ENCODE measurements around the gene MRPL32. TPM values are rescaled to one million over a fixed set of nuclear protein-coding genes. Genes with fewer than 3 reads are reported as not detected.

Gene MRPL32
- total RNA-seq, 1 experiment from 2014 or later: 87.8 TPM

DNA sequence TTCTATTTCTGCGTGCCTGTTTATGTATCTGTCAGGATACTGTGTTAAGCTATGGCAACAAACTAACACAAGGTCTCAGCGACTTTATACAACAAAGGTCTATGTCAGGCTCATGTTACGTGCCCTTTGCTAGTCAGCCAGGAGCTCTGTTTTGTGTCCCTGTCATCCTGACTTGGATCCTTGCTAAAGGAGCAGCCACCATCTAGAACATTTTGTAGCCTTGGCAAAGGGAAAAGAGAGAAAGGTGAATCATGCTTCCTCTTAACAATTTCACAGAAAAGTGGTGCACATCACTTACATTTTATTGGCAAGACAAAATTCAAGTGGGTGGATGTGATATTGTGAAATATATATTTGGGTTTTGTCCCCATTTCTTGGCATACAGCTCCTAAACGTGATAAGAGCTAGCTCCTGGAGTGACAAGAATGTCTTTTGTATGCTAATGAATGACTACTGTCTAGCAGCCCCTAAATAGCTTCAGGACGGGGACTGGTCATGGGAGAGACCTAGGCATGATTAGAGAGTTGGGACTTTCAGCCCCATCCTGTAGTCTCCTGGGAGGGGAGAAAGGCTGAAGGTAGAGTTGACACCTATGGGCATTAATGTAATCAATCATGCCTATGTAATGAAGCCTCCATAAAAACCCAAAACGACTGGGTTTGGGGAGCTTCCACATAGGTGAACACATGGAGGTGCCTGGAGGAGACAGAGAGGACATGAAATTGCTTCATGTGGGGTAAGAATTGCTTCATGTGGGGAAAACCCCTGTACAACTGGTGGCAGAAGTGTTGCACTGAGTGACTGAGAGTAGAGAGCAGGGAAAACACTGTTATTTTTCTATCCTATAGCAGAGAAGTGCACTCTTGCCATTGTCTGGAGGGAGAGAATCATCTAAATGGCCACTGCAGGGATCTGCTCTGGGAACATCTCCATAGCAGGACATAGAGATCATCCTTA is 33.0 kb downstream of the MRPL32 start:
- intact Hi-C loops (cut with micrococcal nuclease; ENCODE audit: unreplicated experiment): no loop called here
- H3K36me3 Mint-ChIP-seq (ENCODE audit: insufficient read depth, unreplicated experiment): no peaks in the 10 kb centered on the region
- H3K27ac Mint-ChIP-seq (ENCODE audit: unreplicated experiment): no peak overlapping the region
- no peak overlapping the region for H3K4me3 Mint-ChIP-seq (ENCODE audit: low read depth, unreplicated experiment)
- no TSS peak for BruUV-seq (replicated peaks)
- CTCF ChIA-PET: interaction anchor here (0.6 kb wide), 1 partner anchor 66 kb away, joined by 4 read pairs; no protein-coding TSS in a partner anchor
- peaks cover 54% of the 10 kb centered on the region for H3K27me3 Mint-ChIP-seq (ENCODE audit: unreplicated experiment)
- TF ChIP-seq, protein P1, sequence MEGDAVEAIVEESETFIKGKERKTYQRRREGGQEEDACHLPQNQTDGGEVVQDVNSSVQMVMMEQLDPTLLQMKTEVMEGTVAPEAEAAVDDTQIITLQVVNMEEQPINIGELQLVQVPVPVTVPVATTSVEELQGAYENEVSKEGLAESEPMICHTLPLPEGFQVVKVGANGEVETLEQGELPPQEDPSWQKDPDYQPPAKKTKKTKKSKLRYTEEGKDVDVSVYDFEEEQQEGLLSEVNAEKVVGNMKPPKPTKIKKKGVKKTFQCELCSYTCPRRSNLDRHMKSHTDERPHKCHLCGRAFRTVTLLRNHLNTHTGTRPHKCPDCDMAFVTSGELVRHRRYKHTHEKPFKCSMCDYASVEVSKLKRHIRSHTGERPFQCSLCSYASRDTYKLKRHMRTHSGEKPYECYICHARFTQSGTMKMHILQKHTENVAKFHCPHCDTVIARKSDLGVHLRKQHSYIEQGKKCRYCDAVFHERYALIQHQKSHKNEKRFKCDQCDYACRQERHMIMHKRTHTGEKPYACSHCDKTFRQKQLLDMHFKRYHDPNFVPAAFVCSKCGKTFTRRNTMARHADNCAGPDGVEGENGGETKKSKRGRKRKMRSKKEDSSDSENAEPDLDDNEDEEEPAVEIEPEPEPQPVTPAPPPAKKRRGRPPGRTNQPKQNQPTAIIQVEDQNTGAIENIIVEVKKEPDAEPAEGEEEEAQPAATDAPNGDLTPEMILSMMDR (IDR thresholded peaks at IDR 0.05; ENCODE audit: unreplicated experiment): no peak
- DNase-seq: no peak
- no peaks in the 10 kb centered on the region for H3K4me1 Mint-ChIP-seq (ENCODE audit: low read depth, unreplicated experiment)
- H3K9me3 Mint-ChIP-seq (ENCODE audit: low read depth, unreplicated experiment): no peaks in the 10 kb centered on the region

DNA sequence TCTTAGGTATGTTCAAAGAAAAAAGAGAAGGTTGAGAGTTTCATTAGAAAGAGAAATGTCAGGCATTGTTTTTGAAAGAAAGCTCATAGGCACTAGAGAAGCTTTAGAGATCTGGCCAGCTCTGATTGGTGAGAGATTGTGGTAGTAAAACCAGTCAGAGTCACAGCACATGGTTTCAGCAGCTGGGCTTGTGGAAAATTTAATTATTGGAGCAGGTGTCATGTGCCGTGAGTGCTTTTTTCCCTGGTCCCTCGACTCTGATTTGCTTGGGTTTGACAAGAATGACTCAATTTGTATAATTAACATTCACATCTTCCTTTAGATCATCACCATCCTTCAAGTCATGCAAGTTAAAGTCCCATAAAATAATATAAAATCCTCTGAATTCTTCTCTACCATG is 35.2 kb downstream of the MRPL32 start:
- peaks cover 40% of the 10 kb centered on the region for H3K27me3 Mint-ChIP-seq (ENCODE audit: unreplicated experiment)
- no peak overlapping the region for H3K27ac Mint-ChIP-seq (ENCODE audit: unreplicated experiment)
- H3K4me3 Mint-ChIP-seq (ENCODE audit: low read depth, unreplicated experiment): no peak overlapping the region
- intact Hi-C loops (cut with micrococcal nuclease; ENCODE audit: unreplicated experiment): no loop called here
- TF ChIP-seq, protein P1 (IDR thresholded peaks at IDR 0.05; ENCODE audit: unreplicated experiment): no peak
- H3K36me3 Mint-ChIP-seq (ENCODE audit: insufficient read depth, unreplicated experiment): no peaks in the 10 kb centered on the region
- H3K9me3 Mint-ChIP-seq (ENCODE audit: low read depth, unreplicated experiment): no peaks in the 10 kb centered on the region
- CTCF ChIA-PET: no interaction called here
- no peaks in the 10 kb centered on the region for H3K4me1 Mint-ChIP-seq (ENCODE audit: low read depth, unreplicated experiment)
- BruUV-seq (replicated peaks): no TSS peak
- no peak for DNase-seq

DNA sequence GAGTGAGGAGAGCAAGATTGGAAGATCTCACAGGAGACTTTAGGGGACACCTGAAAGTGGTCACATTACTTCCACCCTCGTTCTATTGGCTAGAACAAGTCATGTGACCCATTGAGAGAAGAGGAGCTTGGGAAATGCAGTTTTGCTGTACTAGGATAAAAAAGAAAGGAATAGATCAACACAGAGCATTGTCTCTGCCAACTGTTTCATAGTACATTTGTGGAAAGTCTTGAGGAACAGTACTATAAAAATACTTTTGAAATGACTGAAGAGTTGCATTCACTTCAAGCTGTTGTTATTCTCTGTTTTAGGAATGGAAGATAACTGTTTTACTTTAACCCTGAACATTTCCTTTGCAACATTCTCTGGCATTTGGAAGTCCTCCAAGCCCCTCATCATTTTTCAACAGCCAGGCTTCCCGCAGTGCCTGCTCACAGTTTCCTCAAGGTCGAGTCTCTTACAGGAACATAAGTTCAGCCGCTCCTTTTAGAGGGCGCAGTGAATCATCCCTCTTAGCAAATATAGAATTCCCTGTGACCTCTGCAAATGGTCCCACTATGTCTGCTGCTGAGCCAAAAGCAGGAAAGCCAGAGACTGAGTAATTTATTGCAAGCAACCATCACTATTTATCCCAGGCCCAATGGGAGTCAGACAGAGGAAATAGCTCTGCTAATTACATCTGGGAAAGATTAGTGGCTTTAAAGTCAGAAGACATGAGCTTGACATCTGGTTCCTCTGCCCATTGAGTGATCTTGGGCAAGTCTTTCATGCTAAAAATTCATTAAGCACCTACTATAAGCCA is 40.7 kb downstream of the MRPL32 start:
- DNase-seq: no peak
- Mint-ChIP-seq H3K27me3 (ENCODE audit: unreplicated experiment) (peaks cover 47% of the 10 kb centered on the region), H3K4me1 (ENCODE audit: low read depth, unreplicated experiment) (no peaks in the 10 kb centered on the region), H3K4me3 (ENCODE audit: low read depth, unreplicated experiment) (no peak overlapping the region), H3K36me3 (ENCODE audit: insufficient read depth, unreplicated experiment) (no peaks in the 10 kb centered on the region), H3K27ac (ENCODE audit: unreplicated experiment) (no peak overlapping the region), H3K9me3 (ENCODE audit: low read depth, unreplicated experiment) (no peaks in the 10 kb centered on the region)
- BruUV-seq (replicated peaks): no TSS peak
- intact Hi-C loops (cut with micrococcal nuclease; ENCODE audit: unreplicated experiment): no loop called here
- CTCF ChIA-PET: no interaction called here
- TF ChIP-seq, protein P1 (IDR thresholded peaks at IDR 0.05; ENCODE audit: unreplicated experiment): no peak

DNA sequence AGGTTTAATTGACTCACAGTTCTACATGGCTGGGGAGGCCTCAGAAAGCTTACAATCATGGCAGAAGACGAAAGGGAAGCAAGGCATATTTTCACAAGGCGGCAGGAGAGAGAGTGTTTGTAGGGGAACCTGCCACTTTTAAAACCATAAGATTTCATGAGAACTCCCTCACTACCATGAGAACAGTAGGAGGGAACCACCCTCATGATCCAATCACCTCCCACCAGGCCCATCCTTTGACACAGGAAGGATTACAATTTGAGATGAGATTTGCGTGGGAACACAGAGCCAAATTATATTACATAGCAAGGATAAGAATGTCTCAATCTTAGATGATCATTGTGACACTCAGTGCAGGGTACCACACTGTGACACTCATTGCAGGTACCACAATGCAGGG is 44.2 kb downstream of the MRPL32 start:
- H3K4me1 Mint-ChIP-seq (ENCODE audit: low read depth, unreplicated experiment): no peaks in the 10 kb centered on the region
- CTCF ChIA-PET: no interaction called here
- peaks cover 64% of the 10 kb centered on the region for H3K27me3 Mint-ChIP-seq (ENCODE audit: unreplicated experiment)
- H3K4me3 Mint-ChIP-seq (ENCODE audit: low read depth, unreplicated experiment): no peak overlapping the region
- intact Hi-C loops (cut with micrococcal nuclease; ENCODE audit: unreplicated experiment): no loop called here
- no peak overlapping the region for H3K27ac Mint-ChIP-seq (ENCODE audit: unreplicated experiment)
- no peaks in the 10 kb centered on the region for H3K9me3 Mint-ChIP-seq (ENCODE audit: low read depth, unreplicated experiment)
- BruUV-seq (replicated peaks): no TSS peak
- no peak for DNase-seq
- no peaks in the 10 kb centered on the region for H3K36me3 Mint-ChIP-seq (ENCODE audit: insufficient read depth, unreplicated experiment)
- TF ChIP-seq, protein P1 (IDR thresholded peaks at IDR 0.05; ENCODE audit: unreplicated experiment): no peak
